Upper lobe of left lung (tissue), 6 donors: Measurements from ENCODE around the gene GPR55. TPM values are rescaled to one million over a fixed set of nuclear protein-coding genes. Genes with fewer than 3 reads are reported as not detected.

Source experiments
- ATAC-seq, 2 donors: fragments of 200-7000 bp; cut with Tn5 transposase; one replicate each; pipeline ENCODE4 v1.9.1; 2022; ENCODE audit warnings: mild to moderate bottlenecking in 2 of 2, moderate library complexity in 2 of 2; ENCODE audit not compliant: low FRiP score in 2 of 2
- DNase-seq, 2 donors: peaks; one replicate each; pipeline ENCODE4 v3.0.0-alpha.2; 2019 to 2020
- H3K27ac ChIP-seq, 4 donors: fragments of 200-600 bp; sonication (generic); one replicate each; pipeline ENCODE4 v1.5.1; 2016 to 2019
- H3K27me3 ChIP-seq, 4 donors: fragments of 200-600 bp; sonication (generic); one replicate each; pipeline ENCODE4 v1.5.1; 2017 to 2019
- H3K36me3 ChIP-seq, 4 donors: fragments of 200-600 bp; sonication (generic); one replicate each; pipeline ENCODE4 v1.5.1; 2016 to 2019
- H3K4me1 ChIP-seq, 4 donors: fragments of 200-600 bp; sonication (generic); one replicate each; pipeline ENCODE4 v1.5.1; 2018 to 2019
- H3K4me3 ChIP-seq, 4 donors: fragments of 200-600 bp; sonication (generic); one replicate each; pipeline ENCODE4 v1.5.1; 2017 to 2019; ENCODE audit warnings: mild to moderate bottlenecking in 2 of 4, moderate library complexity in 1 of 4
- H3K9me3 ChIP-seq, 4 donors: fragments of 200-600 bp; sonication (generic); one replicate each; pipeline ENCODE4 v1.5.1; 2018 to 2019
- EP300 ChIP-seq, 4 donors: sonication (generic); formaldehyde crosslinking; IDR thresholded peaks; one replicate each; pipeline ENCODE4 v1.5.1; 2017; ENCODE audit warnings: antibody characterized with exemption in 4 of 4, control low read depth in 2 of 4
- POLR2A ChIP-seq, 4 donors: fragments of 450-650 bp; IDR thresholded peaks; one replicate each; pipeline ENCODE4 v1.5.1; 2016 to 2017; ENCODE audit warnings: antibody characterized with exemption in 4 of 4, mild to moderate bottlenecking in 2 of 4
- POLR2AphosphoS5 ChIP-seq, 2 donors: sonication (generic); formaldehyde crosslinking; IDR thresholded peaks; one replicate each; pipeline ENCODE4 v1.5.1; 2017; ENCODE audit warnings: antibody characterized with exemption in 2 of 2
- WGBS, 2 donors: methylation state at CpG; one replicate each; pipeline ENCODE4 v1.1.5; 2017 to 2018; 5-methylcytosine and 5-hydroxymethylcytosine counted together
- total RNA-seq, 6 donors: library from RNA; depleted of rRNA in 4 of 6; stranded (reverse); fragments of >200 nt in 4 of 6; gene quantifications; one replicate each; pipeline versions ENCODE4 v1.1.0 to v1.2.1, GENCODE V29; 2016 to 2021
- TF ChIP-seq, protein P1 (sequence below), 6 experiments: fragments of 450-650 bp in 4 of 6; fragments of 200-600 bp in 2 of 6; sonication (generic) in 2 of 6; IDR thresholded peaks; one replicate each; pipeline ENCODE4 v1.5.1; 2016 to 2019; ENCODE audit warnings: antibody characterized with exemption in 6 of 6
- donor health status: DM: no; HTN: no; CAD: no; lungs with moderate emphysema.
- donor health status: DM: no; HTN: yes; CAD: no; lungs with severe emphysema.

Gene GPR55
- total RNA-seq, 6 donors from 2014 or later: 0.15 to 0.84 (median 0.52) TPM; not detected in 2

DNA sequence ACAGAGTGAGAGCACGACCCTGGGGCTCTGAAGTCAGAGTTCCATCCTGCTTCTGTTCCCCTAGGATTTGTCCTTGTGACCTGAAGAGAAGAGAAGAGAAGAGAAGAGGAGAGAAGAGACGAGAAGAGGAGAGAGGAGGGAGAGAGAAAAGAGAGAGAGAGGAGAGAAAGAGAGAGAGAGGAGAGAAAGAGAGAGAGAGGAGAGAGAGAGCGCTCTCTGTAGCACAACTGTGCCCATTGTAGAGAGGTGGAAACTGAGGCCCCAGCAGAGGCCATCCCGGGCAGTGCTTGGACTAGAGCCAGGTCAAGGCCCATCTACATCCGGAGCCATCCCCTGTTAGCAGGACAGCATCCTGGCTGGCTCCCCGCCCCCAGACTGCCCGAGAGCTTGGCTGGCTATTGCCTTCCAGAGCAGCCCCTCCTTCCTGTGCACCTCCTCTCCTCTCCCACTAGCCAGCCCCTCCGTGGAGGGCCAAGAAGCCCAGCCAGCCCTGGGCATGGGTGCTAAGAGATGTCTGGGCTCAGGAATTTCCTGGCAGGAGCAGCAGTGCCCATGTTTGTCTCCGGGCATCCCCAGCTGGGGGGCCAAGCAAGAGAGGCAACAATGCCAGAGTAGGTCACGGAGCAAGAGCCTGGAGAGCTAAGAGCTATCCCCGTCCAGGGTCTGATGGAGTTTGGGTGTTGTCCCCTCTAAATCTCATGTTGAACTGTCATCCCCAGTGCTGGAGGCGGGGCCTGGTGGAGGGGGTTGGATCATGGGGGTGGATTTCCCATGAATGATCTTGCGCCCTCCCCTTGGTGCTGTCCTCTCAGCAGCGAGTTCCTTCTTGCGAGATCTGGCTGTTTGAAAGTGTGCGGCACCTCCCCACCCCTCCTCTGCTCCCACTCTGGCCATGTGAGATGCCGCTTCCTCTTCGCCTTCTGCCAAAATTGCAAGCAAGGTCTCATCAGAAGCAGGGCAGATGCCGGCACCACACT lies 18.2 kb upstream of the GPR55 start:
- H3K27ac ChIP-seq: no peak overlapping the region
- no peaks in the 10 kb centered on the region for H3K36me3 ChIP-seq
- peak in 1 of 2 donors; percentile 62 for ATAC-seq
- no peak for DNase-seq
- no peak overlapping the region for H3K4me3 ChIP-seq
- peaks cover 0 to 5% (median 0%) of the 10 kb centered on the region in 4 donors for H3K4me1 ChIP-seq
- WGBS, 2 donors: 57 to 60% methylated on average over 15 to 19 of the region's 19 CpGs
- TF ChIP-seq POLR2A (IDR thresholded peaks at IDR 0.05) (no peak), POLR2AphosphoS5 (IDR thresholded peaks at IDR 0.05) (no peak), EP300 (IDR thresholded peaks at IDR 0.05) (no peak)
- TF ChIP-seq, protein P1, sequence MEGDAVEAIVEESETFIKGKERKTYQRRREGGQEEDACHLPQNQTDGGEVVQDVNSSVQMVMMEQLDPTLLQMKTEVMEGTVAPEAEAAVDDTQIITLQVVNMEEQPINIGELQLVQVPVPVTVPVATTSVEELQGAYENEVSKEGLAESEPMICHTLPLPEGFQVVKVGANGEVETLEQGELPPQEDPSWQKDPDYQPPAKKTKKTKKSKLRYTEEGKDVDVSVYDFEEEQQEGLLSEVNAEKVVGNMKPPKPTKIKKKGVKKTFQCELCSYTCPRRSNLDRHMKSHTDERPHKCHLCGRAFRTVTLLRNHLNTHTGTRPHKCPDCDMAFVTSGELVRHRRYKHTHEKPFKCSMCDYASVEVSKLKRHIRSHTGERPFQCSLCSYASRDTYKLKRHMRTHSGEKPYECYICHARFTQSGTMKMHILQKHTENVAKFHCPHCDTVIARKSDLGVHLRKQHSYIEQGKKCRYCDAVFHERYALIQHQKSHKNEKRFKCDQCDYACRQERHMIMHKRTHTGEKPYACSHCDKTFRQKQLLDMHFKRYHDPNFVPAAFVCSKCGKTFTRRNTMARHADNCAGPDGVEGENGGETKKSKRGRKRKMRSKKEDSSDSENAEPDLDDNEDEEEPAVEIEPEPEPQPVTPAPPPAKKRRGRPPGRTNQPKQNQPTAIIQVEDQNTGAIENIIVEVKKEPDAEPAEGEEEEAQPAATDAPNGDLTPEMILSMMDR (IDR thresholded peaks at IDR 0.05): no peak
- H3K9me3 ChIP-seq: no peaks in the 10 kb centered on the region
- no peaks in the 10 kb centered on the region for H3K27me3 ChIP-seq

DNA sequence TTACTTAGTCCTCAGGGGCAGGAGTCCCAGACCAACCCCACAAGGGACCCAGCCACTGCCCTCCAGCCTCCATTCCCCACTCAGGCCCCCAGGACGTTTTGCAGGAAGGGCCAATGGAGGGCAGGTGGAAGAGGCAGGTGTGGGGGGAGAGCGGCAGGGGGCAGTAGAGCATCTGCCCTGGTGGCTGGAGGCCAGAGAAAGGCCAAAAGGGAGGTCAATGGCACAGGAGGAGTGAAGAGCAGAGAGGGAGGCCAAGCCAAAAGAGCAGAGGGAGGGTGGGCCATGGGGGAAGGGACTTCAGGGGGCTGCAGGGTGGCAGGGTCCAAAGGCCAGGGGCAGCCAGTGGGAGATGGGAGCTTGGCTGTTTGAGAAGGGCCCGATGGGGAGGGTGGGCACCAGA lies 17.3 kb upstream of the GPR55 start:
- no peak for ATAC-seq
- no peak overlapping the region for H3K27ac ChIP-seq
- 78 to 94% methylated on average over 2 to 3 of the region's 3 CpGs for WGBS, 2 donors
- no peaks in the 10 kb centered on the region for H3K36me3 ChIP-seq
- H3K9me3 ChIP-seq: peaks cover 0 to 6% (median under 1%) of the 10 kb centered on the region in 4 donors
- TF ChIP-seq POLR2AphosphoS5 (IDR thresholded peaks at IDR 0.05) (no peak), EP300 (IDR thresholded peaks at IDR 0.05) (no peak), POLR2A (IDR thresholded peaks at IDR 0.05) (no peak)
- TF ChIP-seq, protein P1 (IDR thresholded peaks at IDR 0.05): no peak
- DNase-seq: no peak
- H3K27me3 ChIP-seq: no peaks in the 10 kb centered on the region
- H3K4me3 ChIP-seq: no peak overlapping the region
- peaks cover 0 to 5% (median 0%) of the 10 kb centered on the region in 4 donors for H3K4me1 ChIP-seq

DNA sequence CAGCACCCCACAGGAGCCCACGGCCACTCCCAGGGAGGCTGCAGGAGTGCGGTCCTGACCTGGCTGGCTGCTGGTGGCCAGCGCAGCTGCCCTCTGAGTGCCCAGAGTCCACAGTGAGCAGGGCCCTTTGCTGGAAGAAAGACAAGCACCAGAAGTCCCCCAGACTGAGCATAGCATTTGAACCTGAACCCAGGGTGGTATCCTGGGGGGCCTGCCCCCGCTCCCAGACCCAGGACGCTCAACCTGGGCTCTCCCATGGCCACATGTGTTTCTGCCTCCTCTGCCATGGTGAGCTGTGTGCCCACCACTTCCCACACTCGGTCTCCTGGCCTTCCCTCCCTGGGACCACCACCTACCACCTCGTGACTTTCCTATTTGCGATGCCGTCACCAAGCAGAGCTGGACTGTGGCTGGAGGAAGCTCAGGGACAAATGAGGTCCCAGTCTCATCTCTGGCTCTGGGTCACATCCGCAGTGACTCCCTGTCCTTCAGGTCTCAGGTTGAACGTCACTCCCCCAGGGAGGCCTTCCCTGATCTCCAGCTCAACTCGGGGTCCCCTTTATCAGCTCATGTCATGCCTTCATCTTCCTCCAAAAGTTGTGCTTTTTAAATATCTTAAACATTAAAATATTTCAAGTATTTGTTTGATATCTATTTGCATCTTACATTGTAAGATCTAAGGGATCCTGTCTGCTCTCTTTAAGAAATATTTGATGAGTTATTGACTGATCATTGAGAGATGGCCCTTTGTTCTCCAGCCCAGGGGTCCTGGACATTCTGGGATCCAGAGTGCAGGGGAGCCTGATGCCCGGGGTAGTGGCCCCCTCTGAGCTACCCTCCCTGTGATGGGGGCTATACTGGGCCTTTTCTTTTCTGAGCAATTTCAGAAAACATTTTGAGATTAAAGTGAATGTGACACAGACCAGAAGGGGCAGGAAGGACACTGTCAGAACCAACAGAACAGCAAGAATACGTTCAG lies 16.4 kb upstream of the GPR55 start:
- peak in 1 of 2 donors; percentile 66 for DNase-seq

DNA sequence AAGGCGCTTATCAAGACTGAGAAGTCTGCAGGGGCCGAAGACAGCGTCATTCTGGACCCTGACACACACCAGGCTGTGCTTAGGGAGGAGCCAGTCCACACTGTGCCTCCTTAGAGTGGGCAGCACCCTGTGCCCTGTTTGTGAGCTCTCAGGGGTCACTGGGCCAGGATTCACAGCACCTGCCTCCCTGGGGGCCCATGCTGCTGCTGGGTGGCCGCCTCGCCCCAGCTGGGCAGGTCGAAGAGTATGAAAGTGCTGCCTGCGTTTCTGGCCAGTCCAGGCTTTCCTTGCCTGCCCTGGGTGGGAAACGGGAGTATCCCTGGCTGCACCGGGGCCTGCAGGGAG lies 15.4 kb upstream of the GPR55 start:
- TF ChIP-seq EP300 (IDR thresholded peaks at IDR 0.05): no peak
- TF ChIP-seq POLR2AphosphoS5 (IDR thresholded peaks at IDR 0.05): no peak
- TF ChIP-seq POLR2A (IDR thresholded peaks at IDR 0.05): no peak
- TF ChIP-seq, protein P1 (IDR thresholded peaks at IDR 0.05): no peak
- ATAC-seq (no peak), DNase-seq (no peak)
- Histone ChIP-seq H3K9me3 (peaks cover 0 to 11% (median 4%) of the 10 kb centered on the region in 4 donors), H3K36me3 (no peaks in the 10 kb centered on the region), H3K27me3 (no peaks in the 10 kb centered on the region), H3K4me3 (no peak overlapping the region), H3K27ac (no peak overlapping the region), H3K4me1 (peaks cover 0 to 5% (median 0%) of the 10 kb centered on the region in 4 donors)
- WGBS, 2 donors: 80 to 91% methylated on average over 3 to 9 of the region's 9 CpGs

More for the DNA sequence above, 16.4 kb upstream of the GPR55 start:
- Histone ChIP-seq H3K4me3 (no peak overlapping the region), H3K9me3 (peaks cover 0 to 11% (median 4%) of the 10 kb centered on the region in 4 donors), H3K27ac (no peak overlapping the region), H3K4me1 (peaks cover 0 to 5% (median 0%) of the 10 kb centered on the region in 4 donors), H3K27me3 (no peaks in the 10 kb centered on the region), H3K36me3 (no peaks in the 10 kb centered on the region)
- no peak for TF ChIP-seq POLR2AphosphoS5 (IDR thresholded peaks at IDR 0.05)
- TF ChIP-seq POLR2A (IDR thresholded peaks at IDR 0.05): no peak
- TF ChIP-seq EP300 (IDR thresholded peaks at IDR 0.05): no peak
- TF ChIP-seq, protein P1 (IDR thresholded peaks at IDR 0.05): no peak
- ATAC-seq: no peak
- 75 to 82% methylated on average over 14 of the region's 14 CpGs for WGBS, 2 donors
